WTC11 (cell line): ENCODE data around the gene POLR1G. TPM values are rescaled to one million over a fixed set of nuclear protein-coding genes. Genes with fewer than 3 reads are reported as not detected.
A peak's percentile ranks its signal among the peaks of the same experiment; 100 is the strongest.

Source experiments
- ATF1 ChIP-seq: sonication (generic); formaldehyde crosslinking; IDR thresholded peaks from 2 replicates; pipeline ENCODE4 v1.8.1; 2023; ENCODE audit warnings: mild to moderate bottlenecking, moderate library complexity, missing genetic modification reagents
- CREB1 ChIP-seq: sonication (generic); formaldehyde crosslinking; IDR thresholded peaks from 2 replicates; pipeline ENCODE4 v1.8.0; 2023; ENCODE audit warnings: mild to moderate bottlenecking, missing genetic modification reagents
- CREM ChIP-seq: sonication (generic); formaldehyde crosslinking; IDR thresholded peaks from 2 replicates; pipeline ENCODE4 v1.8.1; 2022; ENCODE audit warnings: mild to moderate bottlenecking, missing genetic modification reagents, moderate library complexity
- ELF4 ChIP-seq: sonication (generic); formaldehyde crosslinking; IDR thresholded peaks from 2 replicates; pipeline ENCODE4 v1.8.1; 2022; ENCODE audit warnings: low read depth, mild to moderate bottlenecking, moderate library complexity, missing genetic modification reagents
- ETV6 ChIP-seq: sonication (generic); formaldehyde crosslinking; IDR thresholded peaks from 2 replicates; pipeline ENCODE4 v1.8.1; 2022; ENCODE audit warnings: mild to moderate bottlenecking, missing genetic modification reagents
- FOXK1 ChIP-seq: sonication (generic); formaldehyde crosslinking; IDR thresholded peaks from 2 replicates; pipeline ENCODE4 v1.8.0; 2022; ENCODE audit warnings: mild to moderate bottlenecking, moderate library complexity, missing genetic modification reagents
- GABPB1 ChIP-seq: sonication (generic); formaldehyde crosslinking; IDR thresholded peaks from 2 replicates; pipeline ENCODE4 v1.8.1; 2023; ENCODE audit warnings: mild to moderate bottlenecking, missing genetic modification reagents
- GRHL2 ChIP-seq: fragments of 250-450 bp; sonication (Bioruptor Pico); IDR thresholded peaks from 2 replicates; pipeline ENCODE4 v1.8.0; 2022; ENCODE audit warnings: mild to moderate bottlenecking, moderate library complexity; ENCODE audit not compliant: insufficient replicate concordance, severe bottlenecking
- GTF2I ChIP-seq: fragments of 250-450 bp; sonication (Bioruptor Pico); conservative IDR thresholded peaks from 2 replicates; pipeline ENCODE4 v1.4.0; 2021; ENCODE audit warnings: mild to moderate bottlenecking
- IRF2 ChIP-seq: sonication (generic); formaldehyde crosslinking; IDR thresholded peaks from 2 replicates; pipeline ENCODE4 v1.8.0; 2022; ENCODE audit warnings: low read depth, missing genetic modification reagents, borderline replicate concordance
- JAZF1 ChIP-seq: fragments of 250-450 bp; sonication (Bioruptor Pico); IDR thresholded peaks from 2 replicates; pipeline ENCODE4 v1.9.0; 2021; ENCODE audit warnings: moderate library complexity, mild to moderate bottlenecking, inconsistent platforms
- NR1H2 ChIP-seq: sonication (generic); formaldehyde crosslinking; IDR thresholded peaks from 2 replicates; pipeline ENCODE4 v1.9.0; 2021; ENCODE audit warnings: mild to moderate bottlenecking, moderate library complexity, missing genetic modification reagents
- TCF7 ChIP-seq: sonication (generic); formaldehyde crosslinking; IDR thresholded peaks from 2 replicates; pipeline ENCODE4 v1.8.0; 2022; ENCODE audit warnings: mild to moderate bottlenecking, low read depth, missing genetic modification reagents, moderate library complexity
- TEAD4 ChIP-seq: sonication (generic); formaldehyde crosslinking; IDR thresholded peaks from 2 replicates; pipeline ENCODE4 v1.8.0; 2022; ENCODE audit warnings: mild to moderate bottlenecking, missing genetic modification reagents
- TP53 ChIP-seq: sonication (generic); formaldehyde crosslinking; IDR thresholded peaks from 2 replicates; pipeline ENCODE4 v1.8.1; 2023; ENCODE audit warnings: mild to moderate bottlenecking, missing genetic modification reagents
- ZBTB21 ChIP-seq: sonication (generic); formaldehyde crosslinking; IDR thresholded peaks from 2 replicates; pipeline ENCODE4 v1.8.1; 2023; ENCODE audit warnings: mild to moderate bottlenecking, missing genetic modification reagents, borderline replicate concordance
- ZNF121 ChIP-seq: sonication (generic); formaldehyde crosslinking; IDR thresholded peaks from 2 replicates; pipeline ENCODE4 v1.8.0; 2023; ENCODE audit warnings: missing genetic modification reagents
- ZNF138 ChIP-seq: sonication (generic); formaldehyde crosslinking; conservative IDR thresholded peaks from 2 replicates; pipeline ENCODE4 v1.8.1; 2022; ENCODE audit warnings: mild to moderate bottlenecking, moderate library complexity, missing genetic modification reagents
- ZNF263 ChIP-seq: sonication (generic); formaldehyde crosslinking; IDR thresholded peaks from 2 replicates; pipeline ENCODE4 v1.8.1; 2022; ENCODE audit warnings: low read depth, mild to moderate bottlenecking, moderate library complexity, missing genetic modification reagents
- ZNF396 ChIP-seq: fragments of 250-450 bp; sonication (Bioruptor Pico); IDR thresholded peaks from 2 replicates; pipeline ENCODE4 v1.8.0; 2021; ENCODE audit warnings: mild to moderate bottlenecking, moderate library complexity, borderline replicate concordance
- ZNF423 ChIP-seq: fragments of 250-450 bp; sonication (Bioruptor Pico); IDR thresholded peaks from 2 replicates; pipeline ENCODE4 v2.1.2; 2022; ENCODE audit warnings: mild to moderate bottlenecking, moderate library complexity
- total RNA-seq: library from RNA; stranded (reverse); gene quantifications from 3 replicates; pipeline ENCODE4 v1.2.3, GENCODE V29; 2021
- TF ChIP-seq, protein P1 (sequence below): fragments of 250-450 bp; sonication (Bioruptor Pico); IDR thresholded peaks from 2 replicates; pipeline ENCODE4 v1.9.0; 2021; ENCODE audit warnings: mild to moderate bottlenecking, borderline replicate concordance
- TF ChIP-seq, protein P2 (sequence below): sonication (generic); formaldehyde crosslinking; IDR thresholded peaks from 2 replicates; pipeline ENCODE4 v1.8.1; 2023; ENCODE audit warnings: mild to moderate bottlenecking, missing genetic modification reagents, moderate library complexity
- TF ChIP-seq, protein P3 (sequence below): sonication (generic); formaldehyde crosslinking; IDR thresholded peaks from 2 replicates; pipeline ENCODE4 v1.8.1; 2023; ENCODE audit warnings: mild to moderate bottlenecking, missing genetic modification reagents
- TF ChIP-seq, protein P4 (sequence below): sonication (generic); formaldehyde crosslinking; IDR thresholded peaks from 2 replicates; pipeline ENCODE4 v1.8.0; 2022; ENCODE audit warnings: mild to moderate bottlenecking, missing genetic modification reagents
- TF ChIP-seq, protein P5 (sequence below): sonication (generic); formaldehyde crosslinking; IDR thresholded peaks from 2 replicates; pipeline ENCODE4 v1.8.0; 2022; ENCODE audit warnings: mild to moderate bottlenecking, missing genetic modification reagents
- TF ChIP-seq, protein P6 (sequence below): fragments of 250-450 bp; sonication (Bioruptor Pico); IDR thresholded peaks from 2 replicates; pipeline ENCODE4 v1.9.0; 2021; ENCODE audit warnings: mild to moderate bottlenecking
- TF ChIP-seq, protein P7 (sequence below): sonication (generic); formaldehyde crosslinking; IDR thresholded peaks from 2 replicates; pipeline ENCODE4 v1.8.1; 2022; ENCODE audit warnings: low read depth, mild to moderate bottlenecking, moderate library complexity, missing genetic modification reagents, borderline replicate concordance

The POLR1G gene
- total RNA-seq, 1 experiment from 2014 or later, result 38.1 TPM

DNA sequence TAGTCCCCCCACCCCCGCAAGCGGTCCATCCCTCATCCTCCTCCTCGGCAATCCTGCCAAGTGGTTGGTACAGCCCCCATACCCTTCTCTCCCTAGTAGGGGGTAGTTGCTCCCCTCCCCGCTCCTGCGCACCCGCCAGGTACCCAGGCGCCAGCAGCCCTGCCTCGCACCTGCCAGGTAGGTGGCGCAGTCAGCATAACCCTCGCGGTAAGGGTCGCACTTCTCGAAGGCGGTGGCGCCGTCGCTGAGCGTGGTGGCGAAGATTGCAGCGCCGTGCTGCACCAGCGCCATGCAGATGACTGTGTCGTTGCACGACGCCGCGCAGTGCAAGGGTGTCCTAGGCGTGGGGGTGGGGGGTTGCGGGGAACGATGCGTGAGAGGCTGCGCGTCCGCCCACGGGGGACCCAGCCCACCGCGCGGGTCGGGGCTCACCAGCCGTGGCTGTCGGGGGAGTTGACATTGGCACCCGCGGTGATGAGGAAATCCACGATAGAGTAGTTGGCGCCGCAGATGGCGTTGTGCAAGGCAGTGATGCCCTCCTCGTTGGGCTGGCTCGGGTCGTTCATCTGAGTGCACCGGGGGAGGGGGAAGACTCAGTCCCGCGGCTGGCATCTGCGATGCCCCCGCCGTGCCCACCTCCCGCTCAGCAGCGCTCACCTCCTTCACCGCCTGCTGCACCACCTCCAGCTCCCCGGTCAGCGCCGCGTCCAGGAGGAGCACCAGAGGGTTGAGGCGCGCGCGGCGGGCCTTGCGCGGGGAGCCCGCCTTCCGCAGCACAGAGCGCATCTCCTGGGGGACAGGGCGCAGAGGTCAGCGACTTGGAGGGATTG lies 20.8 kb upstream of the POLR1G start (continued):
- TF ChIP-seq, protein P1, sequence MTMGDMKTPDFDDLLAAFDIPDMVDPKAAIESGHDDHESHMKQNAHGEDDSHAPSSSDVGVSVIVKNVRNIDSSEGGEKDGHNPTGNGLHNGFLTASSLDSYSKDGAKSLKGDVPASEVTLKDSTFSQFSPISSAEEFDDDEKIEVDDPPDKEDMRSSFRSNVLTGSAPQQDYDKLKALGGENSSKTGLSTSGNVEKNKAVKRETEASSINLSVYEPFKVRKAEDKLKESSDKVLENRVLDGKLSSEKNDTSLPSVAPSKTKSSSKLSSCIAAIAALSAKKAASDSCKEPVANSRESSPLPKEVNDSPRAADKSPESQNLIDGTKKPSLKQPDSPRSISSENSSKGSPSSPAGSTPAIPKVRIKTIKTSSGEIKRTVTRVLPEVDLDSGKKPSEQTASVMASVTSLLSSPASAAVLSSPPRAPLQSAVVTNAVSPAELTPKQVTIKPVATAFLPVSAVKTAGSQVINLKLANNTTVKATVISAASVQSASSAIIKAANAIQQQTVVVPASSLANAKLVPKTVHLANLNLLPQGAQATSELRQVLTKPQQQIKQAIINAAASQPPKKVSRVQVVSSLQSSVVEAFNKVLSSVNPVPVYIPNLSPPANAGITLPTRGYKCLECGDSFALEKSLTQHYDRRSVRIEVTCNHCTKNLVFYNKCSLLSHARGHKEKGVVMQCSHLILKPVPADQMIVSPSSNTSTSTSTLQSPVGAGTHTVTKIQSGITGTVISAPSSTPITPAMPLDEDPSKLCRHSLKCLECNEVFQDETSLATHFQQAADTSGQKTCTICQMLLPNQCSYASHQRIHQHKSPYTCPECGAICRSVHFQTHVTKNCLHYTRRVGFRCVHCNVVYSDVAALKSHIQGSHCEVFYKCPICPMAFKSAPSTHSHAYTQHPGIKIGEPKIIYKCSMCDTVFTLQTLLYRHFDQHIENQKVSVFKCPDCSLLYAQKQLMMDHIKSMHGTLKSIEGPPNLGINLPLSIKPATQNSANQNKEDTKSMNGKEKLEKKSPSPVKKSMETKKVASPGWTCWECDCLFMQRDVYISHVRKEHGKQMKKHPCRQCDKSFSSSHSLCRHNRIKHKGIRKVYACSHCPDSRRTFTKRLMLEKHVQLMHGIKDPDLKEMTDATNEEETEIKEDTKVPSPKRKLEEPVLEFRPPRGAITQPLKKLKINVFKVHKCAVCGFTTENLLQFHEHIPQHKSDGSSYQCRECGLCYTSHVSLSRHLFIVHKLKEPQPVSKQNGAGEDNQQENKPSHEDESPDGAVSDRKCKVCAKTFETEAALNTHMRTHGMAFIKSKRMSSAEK, result peak; percentile 11; the same call in 1 of the 2 replicates
- TF ChIP-seq, protein P2, sequence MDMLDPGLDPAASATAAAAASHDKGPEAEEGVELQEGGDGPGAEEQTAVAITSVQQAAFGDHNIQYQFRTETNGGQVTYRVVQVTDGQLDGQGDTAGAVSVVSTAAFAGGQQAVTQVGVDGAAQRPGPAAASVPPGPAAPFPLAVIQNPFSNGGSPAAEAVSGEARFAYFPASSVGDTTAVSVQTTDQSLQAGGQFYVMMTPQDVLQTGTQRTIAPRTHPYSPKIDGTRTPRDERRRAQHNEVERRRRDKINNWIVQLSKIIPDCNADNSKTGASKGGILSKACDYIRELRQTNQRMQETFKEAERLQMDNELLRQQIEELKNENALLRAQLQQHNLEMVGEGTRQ (CRISPR knock-in tag), result 0 out of 2 replicates have a peak, but pooled peaks have one; percentile 20
- TF ChIP-seq, protein P3, sequence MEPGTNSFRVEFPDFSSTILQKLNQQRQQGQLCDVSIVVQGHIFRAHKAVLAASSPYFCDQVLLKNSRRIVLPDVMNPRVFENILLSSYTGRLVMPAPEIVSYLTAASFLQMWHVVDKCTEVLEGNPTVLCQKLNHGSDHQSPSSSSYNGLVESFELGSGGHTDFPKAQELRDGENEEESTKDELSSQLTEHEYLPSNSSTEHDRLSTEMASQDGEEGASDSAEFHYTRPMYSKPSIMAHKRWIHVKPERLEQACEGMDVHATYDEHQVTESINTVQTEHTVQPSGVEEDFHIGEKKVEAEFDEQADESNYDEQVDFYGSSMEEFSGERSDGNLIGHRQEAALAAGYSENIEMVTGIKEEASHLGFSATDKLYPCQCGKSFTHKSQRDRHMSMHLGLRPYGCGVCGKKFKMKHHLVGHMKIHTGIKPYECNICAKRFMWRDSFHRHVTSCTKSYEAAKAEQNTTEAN (CRISPR knock-in tag), result peak; percentile 99
- TF ChIP-seq TCF7 (CRISPR knock-in tag), result peak; percentile 97
- no peak for TF ChIP-seq GRHL2 (CRISPR knock-in tag)
- TF ChIP-seq, protein P4, sequence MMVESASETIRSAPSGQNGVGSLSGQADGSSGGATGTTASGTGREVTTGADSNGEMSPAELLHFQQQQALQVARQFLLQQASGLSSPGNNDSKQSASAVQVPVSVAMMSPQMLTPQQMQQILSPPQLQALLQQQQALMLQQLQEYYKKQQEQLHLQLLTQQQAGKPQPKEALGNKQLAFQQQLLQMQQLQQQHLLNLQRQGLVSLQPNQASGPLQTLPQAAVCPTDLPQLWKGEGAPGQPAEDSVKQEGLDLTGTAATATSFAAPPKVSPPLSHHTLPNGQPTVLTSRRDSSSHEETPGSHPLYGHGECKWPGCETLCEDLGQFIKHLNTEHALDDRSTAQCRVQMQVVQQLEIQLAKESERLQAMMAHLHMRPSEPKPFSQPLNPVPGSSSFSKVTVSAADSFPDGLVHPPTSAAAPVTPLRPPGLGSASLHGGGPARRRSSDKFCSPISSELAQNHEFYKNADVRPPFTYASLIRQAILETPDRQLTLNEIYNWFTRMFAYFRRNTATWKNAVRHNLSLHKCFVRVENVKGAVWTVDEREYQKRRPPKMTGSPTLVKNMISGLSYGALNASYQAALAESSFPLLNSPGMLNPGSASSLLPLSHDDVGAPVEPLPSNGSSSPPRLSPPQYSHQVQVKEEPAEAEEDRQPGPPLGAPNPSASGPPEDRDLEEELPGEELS, result peak; percentile 99
- TF ChIP-seq ATF1 (CRISPR knock-in tag), result peak; percentile 95; the same call in 1 of the 2 replicates
- TF ChIP-seq GTF2I (CRISPR knock-in tag), result no peak
- TF ChIP-seq ELF4 (CRISPR knock-in tag), result peak; percentile 67; the same call in 1 of the 2 replicates
- TF ChIP-seq, protein P5, sequence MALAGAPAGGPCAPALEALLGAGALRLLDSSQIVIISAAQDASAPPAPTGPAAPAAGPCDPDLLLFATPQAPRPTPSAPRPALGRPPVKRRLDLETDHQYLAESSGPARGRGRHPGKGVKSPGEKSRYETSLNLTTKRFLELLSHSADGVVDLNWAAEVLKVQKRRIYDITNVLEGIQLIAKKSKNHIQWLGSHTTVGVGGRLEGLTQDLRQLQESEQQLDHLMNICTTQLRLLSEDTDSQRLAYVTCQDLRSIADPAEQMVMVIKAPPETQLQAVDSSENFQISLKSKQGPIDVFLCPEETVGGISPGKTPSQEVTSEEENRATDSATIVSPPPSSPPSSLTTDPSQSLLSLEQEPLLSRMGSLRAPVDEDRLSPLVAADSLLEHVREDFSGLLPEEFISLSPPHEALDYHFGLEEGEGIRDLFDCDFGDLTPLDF (CRISPR knock-in tag), result peak; percentile 96
- peak; percentile 30; the same call in 1 of the 2 replicates for TF ChIP-seq ZNF121 (CRISPR knock-in tag)
- peak; percentile 93; the same call in 1 of the 2 replicates for TF ChIP-seq IRF2 (CRISPR knock-in tag)
- TF ChIP-seq ZNF138 (CRISPR knock-in tag), result peak; percentile 92; the same call in 1 of the 2 replicates
- TF ChIP-seq CREB1, result peak; percentile 95
- no peak; the same call in 1 of the 2 replicates for TF ChIP-seq NR1H2 (CRISPR knock-in tag)
- TF ChIP-seq JAZF1 (CRISPR knock-in tag), result no peak
- TF ChIP-seq, protein P6, sequence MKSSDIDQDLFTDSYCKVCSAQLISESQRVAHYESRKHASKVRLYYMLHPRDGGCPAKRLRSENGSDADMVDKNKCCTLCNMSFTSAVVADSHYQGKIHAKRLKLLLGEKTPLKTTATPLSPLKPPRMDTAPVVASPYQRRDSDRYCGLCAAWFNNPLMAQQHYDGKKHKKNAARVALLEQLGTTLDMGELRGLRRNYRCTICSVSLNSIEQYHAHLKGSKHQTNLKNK, result no peak
- no peak for TF ChIP-seq ZNF423 (CRISPR knock-in tag)
- TF ChIP-seq TEAD4, result peak; percentile 94
- TF ChIP-seq, protein P7, sequence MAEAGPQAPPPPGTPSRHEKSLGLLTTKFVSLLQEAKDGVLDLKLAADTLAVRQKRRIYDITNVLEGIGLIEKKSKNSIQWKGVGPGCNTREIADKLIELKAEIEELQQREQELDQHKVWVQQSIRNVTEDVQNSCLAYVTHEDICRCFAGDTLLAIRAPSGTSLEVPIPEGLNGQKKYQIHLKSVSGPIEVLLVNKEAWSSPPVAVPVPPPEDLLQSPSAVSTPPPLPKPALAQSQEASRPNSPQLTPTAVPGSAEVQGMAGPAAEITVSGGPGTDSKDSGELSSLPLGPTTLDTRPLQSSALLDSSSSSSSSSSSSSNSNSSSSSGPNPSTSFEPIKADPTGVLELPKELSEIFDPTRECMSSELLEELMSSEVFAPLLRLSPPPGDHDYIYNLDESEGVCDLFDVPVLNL (CRISPR knock-in tag), result peak; percentile 96
- TF ChIP-seq ZNF396 (CRISPR knock-in tag), result no peak
- peak; percentile 95 for TF ChIP-seq ZBTB21 (CRISPR knock-in tag)
- peak; percentile 71; the same call in 1 of the 2 replicates for TF ChIP-seq CREM (CRISPR knock-in tag)
- TF ChIP-seq TP53 (CRISPR knock-in tag), result peak; percentile 97
- peak; percentile 95 for TF ChIP-seq FOXK1 (CRISPR knock-in tag)
- peak; percentile 74 for TF ChIP-seq ZNF263 (CRISPR knock-in tag)
- TF ChIP-seq GABPB1 (CRISPR knock-in tag), result no peak
- TF ChIP-seq ETV6 (CRISPR knock-in tag), result peak; percentile 94
